ENCODE data around the gene DSN1.
A peak's percentile ranks its signal among the peaks of the same experiment; 100 is the strongest.

DSN1 gene

DNA sequence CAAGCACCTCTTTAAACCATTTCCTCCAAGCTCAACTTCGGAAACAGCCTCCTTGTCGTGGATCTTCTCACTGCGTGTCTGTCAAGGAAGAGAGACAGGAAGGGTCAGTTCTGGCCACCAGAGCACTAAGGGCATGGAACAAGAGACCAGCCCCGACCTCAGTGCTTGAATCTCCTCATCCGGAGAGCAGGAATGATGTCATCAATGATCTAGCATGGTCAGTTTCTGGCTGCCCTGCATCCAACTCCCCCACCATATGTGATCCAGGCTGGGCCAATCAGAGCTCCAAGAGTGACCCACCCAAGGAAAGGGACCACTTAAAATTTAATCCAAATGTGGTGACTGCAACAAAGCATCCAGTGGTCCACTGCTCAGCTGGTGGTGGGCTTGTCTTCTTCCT is 23.3 kb upstream of the DSN1 start:
- H3K27ac ChIP-seq = peak overlapping the region; percentile 11
- POLR2A ChIA-PET (ENCODE audit: low non-redundant PET) = no interaction called here
- CTCF ChIA-PET = interaction anchor here (0.7 to 2.9 kb wide), 3 partner anchors 10 to 158 kb away, joined by 4 to 26 read pairs (median 5); no protein-coding TSS in a partner anchor
- DNase-seq (ENCODE audit: low spot score) = no peak
- TF ChIP-seq, protein P1, sequence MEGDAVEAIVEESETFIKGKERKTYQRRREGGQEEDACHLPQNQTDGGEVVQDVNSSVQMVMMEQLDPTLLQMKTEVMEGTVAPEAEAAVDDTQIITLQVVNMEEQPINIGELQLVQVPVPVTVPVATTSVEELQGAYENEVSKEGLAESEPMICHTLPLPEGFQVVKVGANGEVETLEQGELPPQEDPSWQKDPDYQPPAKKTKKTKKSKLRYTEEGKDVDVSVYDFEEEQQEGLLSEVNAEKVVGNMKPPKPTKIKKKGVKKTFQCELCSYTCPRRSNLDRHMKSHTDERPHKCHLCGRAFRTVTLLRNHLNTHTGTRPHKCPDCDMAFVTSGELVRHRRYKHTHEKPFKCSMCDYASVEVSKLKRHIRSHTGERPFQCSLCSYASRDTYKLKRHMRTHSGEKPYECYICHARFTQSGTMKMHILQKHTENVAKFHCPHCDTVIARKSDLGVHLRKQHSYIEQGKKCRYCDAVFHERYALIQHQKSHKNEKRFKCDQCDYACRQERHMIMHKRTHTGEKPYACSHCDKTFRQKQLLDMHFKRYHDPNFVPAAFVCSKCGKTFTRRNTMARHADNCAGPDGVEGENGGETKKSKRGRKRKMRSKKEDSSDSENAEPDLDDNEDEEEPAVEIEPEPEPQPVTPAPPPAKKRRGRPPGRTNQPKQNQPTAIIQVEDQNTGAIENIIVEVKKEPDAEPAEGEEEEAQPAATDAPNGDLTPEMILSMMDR (conservative IDR thresholded peaks at IDR 0.05; ENCODE audit: low read depth) = no peak

DNA sequence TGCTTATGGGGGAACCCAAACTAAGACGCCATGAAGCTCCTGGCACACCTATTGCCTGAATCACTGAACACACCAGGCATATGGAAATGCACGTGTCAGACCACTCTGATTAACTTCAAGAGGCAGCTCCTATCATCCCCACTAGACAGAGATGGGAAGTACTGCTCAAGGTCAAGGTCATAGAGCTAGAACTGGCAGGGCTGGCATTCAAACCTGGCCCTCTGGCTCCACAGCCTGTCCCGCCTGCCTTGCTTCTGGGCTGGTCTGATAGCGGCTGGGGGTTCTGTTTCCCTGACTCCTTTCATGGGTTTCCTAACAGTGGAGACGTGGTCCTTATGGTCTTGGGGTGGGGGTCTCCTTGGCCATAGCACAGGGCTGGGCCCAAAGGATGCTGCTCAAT is 22.6 kb upstream of the DSN1 start:
- DNase-seq (ENCODE audit: low spot score) = no peak
- TF ChIP-seq, protein P1 (conservative IDR thresholded peaks at IDR 0.05; ENCODE audit: low read depth) = no peak
- H3K27ac ChIP-seq = peak overlapping the region; percentile 11
- CTCF ChIA-PET = interaction anchor here (0.6 to 2.9 kb wide), 3 partner anchors 12 to 257 kb away, joined by 4 to 26 read pairs (median 4); partner anchors contain the start of gene DSN1
- POLR2A ChIA-PET (ENCODE audit: low non-redundant PET) = no interaction called here

DNA sequence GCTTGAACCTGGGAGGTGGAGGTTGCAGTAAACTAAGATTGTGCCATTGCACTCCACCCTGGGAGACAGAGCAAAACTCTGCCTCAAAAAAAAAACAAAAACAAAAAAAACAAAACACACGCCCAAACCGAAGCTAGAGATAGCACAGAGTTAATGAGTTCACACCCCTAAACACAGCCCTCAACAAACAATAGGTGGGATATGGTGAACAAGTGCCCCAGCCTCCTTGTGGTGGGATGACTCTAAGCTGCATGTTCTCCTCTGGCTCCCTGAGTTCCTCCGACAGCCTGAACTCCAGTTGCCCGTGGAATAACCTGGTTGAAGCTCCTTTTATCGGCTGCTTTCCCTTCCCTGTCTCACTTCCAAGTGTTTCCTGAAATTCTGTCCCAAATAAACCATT is 22.1 kb upstream of the DSN1 start:
- H3K27ac ChIP-seq = peak overlapping the region; percentile 11; the same call in 1 of the 2 replicates
- CTCF ChIA-PET = interaction anchor here (0.6 to 2.9 kb wide), 4 partner anchors 13 to 258 kb away, joined by 3 to 26 read pairs (median 4); partner anchors contain the start of gene DSN1
- POLR2A ChIA-PET (ENCODE audit: low non-redundant PET) = no interaction called here
- TF ChIP-seq, protein P1 (conservative IDR thresholded peaks at IDR 0.05; ENCODE audit: low read depth) = no peak
- no peak for DNase-seq (ENCODE audit: low spot score)

DNA sequence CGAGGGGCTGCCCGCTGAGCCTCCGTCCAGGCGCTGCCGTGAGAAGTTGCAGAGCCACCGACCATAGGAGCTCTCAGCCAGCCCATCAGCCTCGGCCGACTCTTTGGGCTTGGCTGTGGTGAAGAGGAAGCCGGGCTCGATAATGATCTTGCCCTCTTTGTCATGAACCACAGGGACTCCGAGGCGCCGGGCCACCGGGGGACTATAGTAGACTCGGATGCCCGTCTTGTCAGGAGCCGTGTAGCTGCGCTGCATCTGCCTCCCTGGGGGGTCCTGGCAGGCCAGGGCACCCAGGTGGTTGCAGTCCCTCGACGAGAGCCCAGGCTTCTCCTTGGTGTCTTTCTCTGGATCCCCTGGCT is 20.5 kb upstream of the DSN1 start:
- H3K27ac ChIP-seq = 0 out of 2 replicates have a peak overlapping the region, but pooled peaks have one; percentile 0
- DNase-seq (ENCODE audit: low spot score) = no peak
- ChIA-PET POLR2A (ENCODE audit: low non-redundant PET) (no interaction called here), CTCF (interaction anchor here (0.5 to 0.6 kb wide), 4 partner anchors 15 to 135 kb away, joined by 3 to 4 read pairs (median 3); no protein-coding TSS in a partner anchor)
- TF ChIP-seq, protein P1 (conservative IDR thresholded peaks at IDR 0.05; ENCODE audit: low read depth) = no peak

DNA sequence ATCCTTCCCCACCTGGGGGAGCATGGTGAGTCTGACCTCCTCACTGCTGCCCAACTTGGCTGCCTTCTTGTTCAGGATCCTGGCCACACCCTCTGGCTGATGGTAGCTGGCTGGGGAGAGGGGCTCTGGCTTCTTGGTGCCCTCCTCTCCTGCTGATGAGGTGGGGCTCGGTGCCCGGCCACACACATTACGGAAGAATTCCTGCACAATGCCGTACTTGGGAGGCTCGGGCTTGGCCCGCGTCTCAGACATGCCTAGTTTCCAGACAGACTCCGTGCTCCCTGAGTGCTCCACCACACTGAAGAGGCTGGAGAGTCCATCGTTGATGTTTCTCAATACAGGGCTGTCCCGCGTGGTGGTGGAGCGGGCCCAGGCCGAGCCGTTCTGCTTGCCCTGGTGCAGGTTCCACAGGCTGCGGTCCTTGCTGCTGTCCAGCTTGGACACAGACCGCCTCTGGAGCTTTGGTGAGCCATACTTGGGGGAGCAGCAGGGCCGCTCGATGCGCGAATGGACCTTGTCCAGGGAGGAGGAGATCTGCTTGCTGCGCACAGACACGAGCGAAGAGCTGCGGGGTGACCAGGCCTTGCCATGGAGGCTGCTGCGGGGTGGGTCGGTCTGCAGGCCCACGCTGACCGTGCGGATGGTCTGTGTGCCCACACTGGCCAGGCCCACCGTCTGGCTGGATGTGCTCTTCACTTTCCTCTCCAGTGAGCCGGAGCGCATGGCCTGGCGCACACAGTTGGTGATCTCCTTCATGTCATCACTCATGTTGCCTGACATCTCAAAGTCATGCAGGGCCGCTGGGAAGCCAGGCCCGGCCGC is 19.9 kb upstream of the DSN1 start:
- peak overlapping the region; percentile 1 for H3K27ac ChIP-seq
- ChIA-PET POLR2A (ENCODE audit: low non-redundant PET) (no interaction called here), CTCF (interaction anchor here (0.6 to 2.4 kb wide), 6 partner anchors 15 to 598 kb away, joined by 3 to 12 read pairs (median 3); a partner anchor contains a TSS)
- no peak for DNase-seq (ENCODE audit: low spot score)
- TF ChIP-seq, protein P1 (conservative IDR thresholded peaks at IDR 0.05; ENCODE audit: low read depth) = no peak

DNA sequence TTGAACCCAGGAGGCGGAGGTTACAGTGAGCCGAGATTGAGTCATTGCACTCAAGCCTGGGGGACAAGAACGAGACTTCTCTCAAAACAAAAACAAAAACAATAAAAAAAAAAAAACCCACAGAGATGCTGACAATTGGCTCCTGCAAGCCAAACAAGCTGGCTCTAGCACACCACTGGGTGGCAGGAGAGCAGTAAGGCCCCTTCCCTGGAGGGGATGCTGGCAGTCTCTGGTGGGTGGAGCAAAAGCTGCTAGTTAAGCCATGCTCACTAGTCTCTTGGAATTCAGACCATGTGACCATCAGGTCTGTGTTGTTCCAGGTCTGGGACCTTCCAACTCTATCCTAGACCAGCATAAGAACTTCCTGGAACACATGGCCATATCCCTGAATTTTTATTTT is 18.9 kb upstream of the DSN1 start:
- no peak overlapping the region for H3K27ac ChIP-seq
- POLR2A ChIA-PET (ENCODE audit: low non-redundant PET) = no interaction called here
- CTCF ChIA-PET = interaction anchor here (0.6 to 2.4 kb wide), 9 partner anchors 15 to 96 kb away, joined by 3 to 12 read pairs (median 7); partner anchors contain the start of gene DSN1
- TF ChIP-seq, protein P1 (conservative IDR thresholded peaks at IDR 0.05; ENCODE audit: low read depth) = no peak
- DNase-seq (ENCODE audit: low spot score) = peak; percentile 76
